PFSK-1 (cell line): ENCODE measurements around the gene CCDC14.

Experiments used
- FOXP2 ChIP-seq: optimal IDR thresholded peaks from 2 replicates; pipeline ENCODE3; 2011; ENCODE audit warnings: borderline replicate concordance, control low read depth, inconsistent platforms; ENCODE audit not compliant: insufficient read depth; ENCODE audit errors: extremely low read length, extremely low read depth
- POLR2AphosphoS5 ChIP-seq: IDR thresholded peaks from 2 replicates; pipeline ENCODE4 v1.6.1; 2012; ENCODE audit warnings: low read depth, mild to moderate bottlenecking, control low read depth, low read length, moderate library complexity
- REST ChIP-seq, 2 experiments: IDR thresholded peaks; 2 replicates each; pipeline versions ENCODE4 v1.6.1 to v1.8.0; 2011 to 2012; ENCODE audit warnings: low read depth in 2 of 2, low read length in 2 of 2, control low read depth in 1 of 2, inconsistent platforms in 1 of 2, mild to moderate bottlenecking in 1 of 2, moderate library complexity in 1 of 2; ENCODE audit not compliant: insufficient read depth in 1 of 2
- SIN3A ChIP-seq: IDR thresholded peaks from 2 replicates; pipeline ENCODE4 v1.6.1; 2012; ENCODE audit warnings: mild to moderate bottlenecking, low read length, moderate library complexity, borderline replicate concordance; ENCODE audit not compliant: insufficient read depth
- TAF1 ChIP-seq: IDR thresholded peaks from 2 replicates; pipeline ENCODE4 v1.6.1; 2012; ENCODE audit warnings: low read length, control low read depth, borderline replicate concordance; ENCODE audit not compliant: insufficient read depth

Gene CCDC14

GRCh38 chr3:123930445-123930844 is 30.6 kb downstream of the CCDC14 start:
- TF ChIP-seq TAF1 (no peak), SIN3A (no peak), FOXP2 (no peak)

GRCh38 chr3:123929325-123929724 is 31.7 kb downstream of the CCDC14 start:
- TF ChIP-seq POLR2AphosphoS5 (no peak), SIN3A (no peak)

GRCh38 chr3:123926396-123926795 is 34.6 kb downstream of the CCDC14 start:
- TF ChIP-seq SIN3A (no peak), POLR2AphosphoS5 (no peak)

- no peak for TF ChIP-seq POLR2AphosphoS5
- TF ChIP-seq FOXP2, result no peak
- no peak for TF ChIP-seq SIN3A
- no peak for TF ChIP-seq TAF1
- no peak for TF ChIP-seq REST (IDR thresholded peaks at IDR 0.05; ENCODE audit: insufficient read depth in 1 of 2, low read depth in 2 of 2, low read length in 2 of 2)
Measured at GRCh38 chr3:123920868-123921267, 40.2 kb downstream of the CCDC14 start.

GRCh38 chr3:123920383-123920782 is 40.6 kb downstream of the CCDC14 start:
- TF ChIP-seq FOXP2, result no peak
- no peak for TF ChIP-seq REST (IDR thresholded peaks at IDR 0.05; ENCODE audit: insufficient read depth in 1 of 2, low read depth in 2 of 2, low read length in 2 of 2)
- TF ChIP-seq SIN3A, result no peak
- TF ChIP-seq POLR2AphosphoS5, result no peak
- TF ChIP-seq TAF1, result no peak

GRCh38 chr3:123919353-123919752 is 41.7 kb downstream of the CCDC14 start:
- no peak for TF ChIP-seq TAF1
- TF ChIP-seq REST (IDR thresholded peaks at IDR 0.05; ENCODE audit: insufficient read depth in 1 of 2, low read depth in 2 of 2, low read length in 2 of 2), result no peak
- no peak for TF ChIP-seq SIN3A
- TF ChIP-seq POLR2AphosphoS5, result no peak
- TF ChIP-seq FOXP2, result no peak

- TF ChIP-seq FOXP2, result no peak
- TF ChIP-seq SIN3A, result no peak
- TF ChIP-seq REST (IDR thresholded peaks at IDR 0.05; ENCODE audit: insufficient read depth in 1 of 2, low read depth in 2 of 2, low read length in 2 of 2), result no peak
- TF ChIP-seq TAF1, result no peak
- TF ChIP-seq POLR2AphosphoS5, result no peak
Measured at GRCh38 chr3:123914829-123915228, 46.2 kb downstream of the CCDC14 start.
